ENCODE measurements around the gene MPI. TPM values are rescaled to one million over a fixed set of nuclear protein-coding genes. Genes with fewer than 3 reads are reported as not detected.
A peak's percentile ranks its signal among the peaks of the same experiment; 100 is the strongest.

MPI gene
- total RNA-seq, 1 donor from 2014 or later: 77.7 TPM

DNA sequence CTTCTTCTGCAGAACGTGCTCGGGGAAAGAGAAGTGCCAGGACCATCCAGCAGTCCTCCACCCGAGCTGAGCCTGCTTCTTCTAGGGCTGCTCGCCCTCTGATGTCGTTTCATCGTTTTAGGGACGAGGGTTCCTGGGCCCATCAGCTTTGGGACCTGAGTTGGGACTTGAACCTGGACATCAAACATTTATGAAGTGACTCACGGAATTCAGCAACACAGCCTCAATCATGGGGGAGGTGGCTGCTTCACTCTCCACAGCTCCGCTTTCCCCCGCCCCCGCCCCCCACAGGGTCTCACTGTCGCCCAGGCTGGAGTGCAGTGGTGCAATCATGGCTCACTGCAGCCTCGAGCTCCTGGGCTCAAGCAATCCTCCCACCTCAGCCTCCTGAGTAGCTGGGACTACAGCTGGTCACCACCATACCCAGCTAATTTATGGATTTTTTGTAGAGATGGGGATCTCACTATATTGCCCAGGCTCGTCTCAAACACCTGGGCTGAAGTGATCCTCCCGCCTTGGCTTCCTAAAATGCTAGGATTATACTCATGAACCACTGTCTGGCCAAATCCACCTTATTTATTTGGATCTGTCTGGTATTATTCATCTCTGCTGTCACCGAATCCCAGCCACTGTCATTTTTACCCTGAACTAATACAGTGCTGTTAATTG is 16.0 kb upstream of the MPI start:
- Histone ChIP-seq H3K4me2 (peak overlapping the region; percentile 93), H3F3A (ENCODE audit: low read depth) (peaks cover 6% of the 10 kb centered on the region), H3K36me3 (no peaks in the 10 kb centered on the region), H4K20me1 (ENCODE audit: low read depth) (peaks cover 32% of the 10 kb centered on the region), H3K79me2 (ENCODE audit: low read depth) (peaks cover 39% of the 10 kb centered on the region), H3K9me3 (ENCODE audit: low read depth) (no peaks in the 10 kb centered on the region), H3K27ac (no peak overlapping the region), H3K4me1 (peaks cover 4% of the 10 kb centered on the region), H3K27me3 (no peaks in the 10 kb centered on the region), H3K9ac (no peak overlapping the region), H2AFZ (replicated peaks) (peak overlapping the region; percentile 92), H3K4me3 (peak overlapping the region; percentile 86)
- peak; percentile 33 for DNase-seq (ENCODE audit: low spot score)
- peaks cover 24% of the 10 kb centered on the region for H3K4me1 Mint-ChIP-seq
- TF ChIP-seq EZH2 (IDR thresholded peaks at IDR 0.05): no peak
- TF ChIP-seq EZH2phosphoT487 (IDR thresholded peaks at IDR 0.05): no peak
- TF ChIP-seq, protein P1, sequence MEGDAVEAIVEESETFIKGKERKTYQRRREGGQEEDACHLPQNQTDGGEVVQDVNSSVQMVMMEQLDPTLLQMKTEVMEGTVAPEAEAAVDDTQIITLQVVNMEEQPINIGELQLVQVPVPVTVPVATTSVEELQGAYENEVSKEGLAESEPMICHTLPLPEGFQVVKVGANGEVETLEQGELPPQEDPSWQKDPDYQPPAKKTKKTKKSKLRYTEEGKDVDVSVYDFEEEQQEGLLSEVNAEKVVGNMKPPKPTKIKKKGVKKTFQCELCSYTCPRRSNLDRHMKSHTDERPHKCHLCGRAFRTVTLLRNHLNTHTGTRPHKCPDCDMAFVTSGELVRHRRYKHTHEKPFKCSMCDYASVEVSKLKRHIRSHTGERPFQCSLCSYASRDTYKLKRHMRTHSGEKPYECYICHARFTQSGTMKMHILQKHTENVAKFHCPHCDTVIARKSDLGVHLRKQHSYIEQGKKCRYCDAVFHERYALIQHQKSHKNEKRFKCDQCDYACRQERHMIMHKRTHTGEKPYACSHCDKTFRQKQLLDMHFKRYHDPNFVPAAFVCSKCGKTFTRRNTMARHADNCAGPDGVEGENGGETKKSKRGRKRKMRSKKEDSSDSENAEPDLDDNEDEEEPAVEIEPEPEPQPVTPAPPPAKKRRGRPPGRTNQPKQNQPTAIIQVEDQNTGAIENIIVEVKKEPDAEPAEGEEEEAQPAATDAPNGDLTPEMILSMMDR (IDR thresholded peaks at IDR 0.05): no peak
- H3K4me3 Mint-ChIP-seq: peak overlapping the region; percentile 94
- H3K27ac Mint-ChIP-seq: no peak overlapping the region
- no peaks in the 10 kb centered on the region for H3K9me3 Mint-ChIP-seq
- peaks cover 5% of the 10 kb centered on the region for H3K27me3 Mint-ChIP-seq (ENCODE audit: insufficient read depth, low read depth)
- H3K36me3 Mint-ChIP-seq: peaks cover 6% of the 10 kb centered on the region

DNA sequence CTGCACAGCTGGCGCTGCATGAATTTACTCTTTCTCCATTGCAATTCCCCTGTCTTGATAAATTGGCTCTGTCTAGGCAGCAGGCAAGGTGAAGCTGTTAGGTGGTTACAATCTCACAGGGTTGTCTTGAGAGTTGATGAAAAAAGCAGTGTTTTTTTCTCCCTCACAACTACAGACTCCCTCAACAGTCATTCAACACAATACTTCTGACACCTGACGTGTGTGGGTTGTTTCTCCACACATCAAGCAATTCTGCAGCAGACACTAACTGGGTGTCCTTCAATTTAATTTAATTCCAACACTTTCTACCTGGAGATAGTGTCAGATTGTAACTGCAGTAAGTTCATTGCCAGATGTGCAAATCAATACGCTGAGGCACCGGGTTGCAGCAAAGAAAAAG is 11.6 kb upstream of the MPI start:
- Histone ChIP-seq H3K27ac (no peak overlapping the region), H3K4me2 (no peak overlapping the region), H3K79me2 (ENCODE audit: low read depth) (no peaks in the 10 kb centered on the region), H3K27me3 (no peaks in the 10 kb centered on the region), H3K4me1 (peaks cover 7% of the 10 kb centered on the region), H3K36me3 (no peaks in the 10 kb centered on the region), H3K9me3 (ENCODE audit: low read depth) (no peaks in the 10 kb centered on the region), H4K20me1 (ENCODE audit: low read depth) (no peaks in the 10 kb centered on the region), H2AFZ (replicated peaks) (no peak overlapping the region), H3K9ac (no peak overlapping the region), H3K4me3 (no peak overlapping the region), H3F3A (ENCODE audit: low read depth) (peaks cover 6% of the 10 kb centered on the region)
- H3K4me3 Mint-ChIP-seq: no peak overlapping the region
- TF ChIP-seq EZH2 (IDR thresholded peaks at IDR 0.05) (no peak), EZH2phosphoT487 (IDR thresholded peaks at IDR 0.05) (no peak)
- TF ChIP-seq, protein P1 (IDR thresholded peaks at IDR 0.05): no peak
- no peak for DNase-seq (ENCODE audit: low spot score)
- peaks cover 5% of the 10 kb centered on the region for H3K4me1 Mint-ChIP-seq
- H3K27ac Mint-ChIP-seq: no peak overlapping the region
- no peaks in the 10 kb centered on the region for H3K36me3 Mint-ChIP-seq
- peaks cover 6% of the 10 kb centered on the region for H3K27me3 Mint-ChIP-seq (ENCODE audit: insufficient read depth, low read depth)
- no peaks in the 10 kb centered on the region for H3K9me3 Mint-ChIP-seq

DNA sequence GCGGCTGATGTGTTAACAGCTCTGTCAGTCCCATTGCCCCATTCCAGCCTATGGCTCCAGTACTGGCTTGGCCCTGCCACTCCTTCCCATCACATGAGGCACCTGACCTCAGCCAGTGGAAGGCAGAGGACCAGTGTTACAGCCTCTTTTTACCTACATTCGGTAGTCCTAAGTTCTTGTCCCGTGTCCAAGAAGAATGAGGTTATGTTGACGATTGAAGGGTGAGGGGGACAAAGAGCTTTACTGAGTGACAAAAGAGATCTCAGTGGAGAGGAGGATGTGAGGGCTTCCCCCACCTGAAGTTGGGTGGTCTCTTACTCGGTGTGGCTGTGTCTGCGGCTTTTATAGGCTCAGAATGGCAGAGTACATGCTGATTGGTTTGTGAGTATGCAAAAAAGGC is 7.3 kb upstream of the MPI start:
- Histone ChIP-seq H2AFZ (replicated peaks) (no peak overlapping the region), H3K4me1 (peaks cover 7% of the 10 kb centered on the region), H3K9me3 (ENCODE audit: low read depth) (no peaks in the 10 kb centered on the region), H3K36me3 (no peaks in the 10 kb centered on the region), H3K4me2 (no peak overlapping the region), H3F3A (ENCODE audit: low read depth) (no peaks in the 10 kb centered on the region), H3K9ac (no peak overlapping the region), H4K20me1 (ENCODE audit: low read depth) (no peaks in the 10 kb centered on the region), H3K27me3 (no peaks in the 10 kb centered on the region), H3K79me2 (ENCODE audit: low read depth) (no peaks in the 10 kb centered on the region), H3K4me3 (no peak overlapping the region), H3K27ac (no peak overlapping the region)
- Mint-ChIP-seq H3K4me3 (no peak overlapping the region), H3K27ac (no peak overlapping the region), H3K9me3 (no peaks in the 10 kb centered on the region), H3K36me3 (no peaks in the 10 kb centered on the region), H3K27me3 (ENCODE audit: insufficient read depth, low read depth) (peaks cover 8% of the 10 kb centered on the region), H3K4me1 (peaks cover 4% of the 10 kb centered on the region)
- DNase-seq (ENCODE audit: low spot score): no peak
- TF ChIP-seq, protein P1 (IDR thresholded peaks at IDR 0.05): no peak
- no peak for TF ChIP-seq EZH2 (IDR thresholded peaks at IDR 0.05)
- no peak for TF ChIP-seq EZH2phosphoT487 (IDR thresholded peaks at IDR 0.05)
